Parathyroid adenoma (tissue), 2 donors: ENCODE data around the gene SLCO2A1.

ENCODE experiments used
- H2AFZ ChIP-seq: fragments of 300-600 bp; sonication (generic); one replicate; pipeline ENCODE4 v1.7.0; 2017; ENCODE audit warnings: antibody characterized with exemption, mild to moderate bottlenecking
- H3K27ac ChIP-seq: fragments of 300-600 bp; sonication (generic); one replicate; pipeline ENCODE4 v1.7.0; 2017
- H3K27me3 ChIP-seq: fragments of 300-600 bp; sonication (generic); one replicate; pipeline ENCODE4 v1.7.0; 2017; ENCODE audit warnings: low read length; ENCODE audit not compliant: control insufficient read depth, insufficient read depth
- H3K36me3 ChIP-seq: fragments of 300-600 bp; sonication (generic); one replicate; pipeline ENCODE4 v1.7.0; 2017; ENCODE audit warnings: low read length; ENCODE audit not compliant: control insufficient read depth, insufficient read depth
- H3K4me1 ChIP-seq: fragments of 300-600 bp; sonication (generic); one replicate; pipeline ENCODE4 v1.7.0; 2017; ENCODE audit warnings: control low read depth
- H3K4me2 ChIP-seq: fragments of 300-600 bp; sonication (generic); one replicate; pipeline ENCODE4 v1.7.0; 2017; ENCODE audit warnings: low read length
- H3K4me3 ChIP-seq: fragments of 300-600 bp; sonication (generic); one replicate; pipeline ENCODE4 v1.7.0; 2017; ENCODE audit warnings: low read depth, low read length
- H3K79me2 ChIP-seq: fragments of 300-600 bp; sonication (generic); one replicate; pipeline ENCODE4 v1.7.0; 2017; ENCODE audit warnings: control low read depth
- H3K9ac ChIP-seq: fragments of 300-600 bp; sonication (generic); one replicate; pipeline ENCODE4 v1.7.0; 2017; ENCODE audit warnings: mild to moderate bottlenecking
- H3K9me3 ChIP-seq: fragments of 300-600 bp; sonication (generic); one replicate; pipeline ENCODE4 v1.7.0; 2017; ENCODE audit warnings: low read length; ENCODE audit not compliant: control insufficient read depth
- CTCF ChIP-seq: fragments of 300-600 bp; sonication (generic); IDR thresholded peaks from one replicate; pipeline ENCODE4 v1.7.0; 2017; ENCODE audit warnings: antibody characterized with exemption, mild to moderate bottlenecking
- donor health status: primary hyperparathyroidism.

Gene SLCO2A1

GRCh38 chr3:133934073-133934970 is 95.4 kb downstream of the SLCO2A1 start:
- H2AFZ ChIP-seq: no peak overlapping the region
- no peaks in the 10 kb centered on the region for H3K36me3 ChIP-seq
- no peak overlapping the region for H3K4me3 ChIP-seq
- no peak overlapping the region for H3K27ac ChIP-seq
- no peaks in the 10 kb centered on the region for H3K9me3 ChIP-seq
- H3K4me1 ChIP-seq: peaks cover 5% of the 10 kb centered on the region
- no peak overlapping the region for H3K4me2 ChIP-seq
- H3K79me2 ChIP-seq: no peaks in the 10 kb centered on the region
- no peak overlapping the region for H3K9ac ChIP-seq
- H3K27me3 ChIP-seq: no peaks in the 10 kb centered on the region
- TF ChIP-seq CTCF: no peak

GRCh38 chr3:133933097-133934024 is 96.4 kb downstream of the SLCO2A1 start:
- no peak overlapping the region for H3K4me2 ChIP-seq
- no peaks in the 10 kb centered on the region for H3K36me3 ChIP-seq
- TF ChIP-seq CTCF: no peak
- no peak overlapping the region for H3K9ac ChIP-seq
- H3K9me3 ChIP-seq: no peaks in the 10 kb centered on the region
- H2AFZ ChIP-seq: no peak overlapping the region
- no peaks in the 10 kb centered on the region for H3K27me3 ChIP-seq
- H3K79me2 ChIP-seq: no peaks in the 10 kb centered on the region
- no peak overlapping the region for H3K27ac ChIP-seq
- H3K4me1 ChIP-seq: peaks cover 5% of the 10 kb centered on the region
- no peak overlapping the region for H3K4me3 ChIP-seq

- TF ChIP-seq CTCF: no peak
- no peaks in the 10 kb centered on the region for H3K9me3 ChIP-seq
- H3K4me1 ChIP-seq: peaks cover 5% of the 10 kb centered on the region
- H3K36me3 ChIP-seq: no peaks in the 10 kb centered on the region
- no peak overlapping the region for H3K4me2 ChIP-seq
- no peaks in the 10 kb centered on the region for H3K27me3 ChIP-seq
- no peak overlapping the region for H2AFZ ChIP-seq
- H3K27ac ChIP-seq: no peak overlapping the region
- H3K9ac ChIP-seq: no peak overlapping the region
- no peak overlapping the region for H3K4me3 ChIP-seq
- no peaks in the 10 kb centered on the region for H3K79me2 ChIP-seq
These were observed 97.7 kb downstream of the SLCO2A1 start for GRCh38 chr3:133932009-133932408.

- no peaks in the 10 kb centered on the region for H3K9me3 ChIP-seq
- H3K27me3 ChIP-seq: no peaks in the 10 kb centered on the region
- H2AFZ ChIP-seq: no peak overlapping the region
- no peaks in the 10 kb centered on the region for H3K79me2 ChIP-seq
- no peak for TF ChIP-seq CTCF
- no peak overlapping the region for H3K27ac ChIP-seq
- no peak overlapping the region for H3K4me2 ChIP-seq
- H3K9ac ChIP-seq: no peak overlapping the region
- H3K36me3 ChIP-seq: no peaks in the 10 kb centered on the region
- H3K4me1 ChIP-seq: no peaks in the 10 kb centered on the region
- no peak overlapping the region for H3K4me3 ChIP-seq
These were observed 98.6 kb downstream of the SLCO2A1 start for GRCh38 chr3:133931084-133931483.
